Naive thymus-derived CD8-positive, alpha-beta T cell (primary cell): ENCODE measurements around the gene CFAP74. TPM values are rescaled to one million over a fixed set of nuclear protein-coding genes. Genes with fewer than 3 reads are reported as not detected.

Experiments used
- ATAC-seq, 2 donors: fragments of 150-1000 bp; cut with Tn5 transposase in 1 of 2; sonication (Bioruptor Pico), chemical (Tn5 transposase) in 1 of 2; 1 replicate in 1 of 2; 2 replicates in 1 of 2; pipeline ENCODE4 v1.10.0; 2021; ENCODE audit warnings: mild to moderate bottlenecking in 2 of 2, moderate library complexity in 2 of 2
- POLR2A ChIA-PET: fragments of 350-600 bp; sonication (Branson Sonifier 250); formaldehyde crosslinking; loops from one replicate; lab custom pipeline; 2021; ENCODE audit warnings: antibody characterized with exemption; lab: Charles Lee
- DNase-seq, 10 donors: peaks; one replicate each; pipeline versions ENCODE4 v3.0.0 to v3.0.0-alpha.2; 2020 to 2022
- H3K27ac Mint-ChIP-seq, 10 donors: one replicate each; pipeline ENCODE4 v1.8.0; 2020 to 2022; ENCODE audit warnings: mild to moderate bottlenecking in 10 of 10, mixed read lengths in 10 of 10, moderate library complexity in 4 of 10, inconsistent platforms in 1 of 10
- H3K27me3 Mint-ChIP-seq, 5 donors: one replicate each; pipeline ENCODE4 v1.8.0; 2021 to 2022; ENCODE audit warnings: mixed read lengths in 5 of 5
- H3K36me3 Mint-ChIP-seq, 3 donors: one replicate each; pipeline ENCODE4 v1.8.0; 2020 to 2022; ENCODE audit warnings: mixed read lengths in 3 of 3, mild to moderate bottlenecking in 2 of 3, inconsistent platforms in 1 of 3
- H3K4me1 Mint-ChIP-seq, 4 donors: one replicate each; pipeline ENCODE4 v1.8.0; 2021 to 2022; ENCODE audit warnings: mixed read lengths in 4 of 4
- H3K4me3 Mint-ChIP-seq, 10 donors: one replicate each; pipeline ENCODE4 v1.8.0; 2020 to 2022; ENCODE audit warnings: mild to moderate bottlenecking in 10 of 10, mixed read lengths in 10 of 10, moderate library complexity in 6 of 10, inconsistent platforms in 1 of 10
- H3K9me3 Mint-ChIP-seq, 9 donors: one replicate each; pipeline ENCODE4 v1.8.0; 2020 to 2022; ENCODE audit warnings: mixed read lengths in 9 of 9, mild to moderate bottlenecking in 3 of 9, inconsistent platforms in 1 of 9, moderate library complexity in 1 of 9
- polyA plus RNA-seq, 3 donors: library from polyadenylated mRNA; unstranded; fragments of 300-500 nt; fragmentation: Illumina TruSeq; gene quantifications; one replicate each; pipeline ENCODE4 v1.2.3, GENCODE V29; 2021
- total RNA-seq, 8 experiments: library from RNA in 2 of 8; stranded (reverse) in 2 of 8; gene quantifications; one replicate each; pipeline ENCODE4 v1.2.3 and lab custom pipeline; 2021 to 2026

The CFAP74 gene
- total and polyA plus RNA-seq, 5 experiments from 2014 or later, result not detected

GRCh38 chr1:1900883-1901640 lies 102.5 kb downstream of the CFAP74 start:
- POLR2A ChIA-PET, result interaction anchor here (2.2 kb wide), 1 partner anchor 10 kb away, joined by 11 read pairs; the partner anchor contains the start of gene GNB1
- ATAC-seq (no peak), DNase-seq (no peak)
- H3K36me3 Mint-ChIP-seq, result no peaks in the 10 kb centered on the region
- peak overlapping the region in 1 of 10 donors; percentile 30 for H3K4me3 Mint-ChIP-seq
- H3K27ac Mint-ChIP-seq, result peak overlapping the region in 1 of 10 donors; percentile 59
- peaks cover 5 to 18% (median 13%) of the 10 kb centered on the region in 4 donors for H3K4me1 Mint-ChIP-seq
- no peaks in the 10 kb centered on the region for H3K9me3 Mint-ChIP-seq
- H3K27me3 Mint-ChIP-seq, result peaks cover 0 to 3% (median 0%) of the 10 kb centered on the region in 5 donors

- no peak overlapping the region for H3K4me3 Mint-ChIP-seq
- ATAC-seq (no peak), DNase-seq (no peak)
- no peaks in the 10 kb centered on the region for H3K36me3 Mint-ChIP-seq
- H3K27me3 Mint-ChIP-seq, result peaks cover 0 to 3% (median 0%) of the 10 kb centered on the region in 5 donors
- POLR2A ChIA-PET, result interaction anchor here (0.7 to 3.1 kb wide), 2 partner anchors 9 to 111 kb away, joined by 3 to 19 read pairs; no protein-coding TSS in a partner anchor
- H3K4me1 Mint-ChIP-seq, result peaks cover 7 to 27% (median 21%) of the 10 kb centered on the region in 4 donors
- H3K9me3 Mint-ChIP-seq, result no peaks in the 10 kb centered on the region
- no peak overlapping the region for H3K27ac Mint-ChIP-seq
These were observed 103.6 kb downstream of the CFAP74 start for GRCh38 chr1:1899967-1900327.

DNA sequence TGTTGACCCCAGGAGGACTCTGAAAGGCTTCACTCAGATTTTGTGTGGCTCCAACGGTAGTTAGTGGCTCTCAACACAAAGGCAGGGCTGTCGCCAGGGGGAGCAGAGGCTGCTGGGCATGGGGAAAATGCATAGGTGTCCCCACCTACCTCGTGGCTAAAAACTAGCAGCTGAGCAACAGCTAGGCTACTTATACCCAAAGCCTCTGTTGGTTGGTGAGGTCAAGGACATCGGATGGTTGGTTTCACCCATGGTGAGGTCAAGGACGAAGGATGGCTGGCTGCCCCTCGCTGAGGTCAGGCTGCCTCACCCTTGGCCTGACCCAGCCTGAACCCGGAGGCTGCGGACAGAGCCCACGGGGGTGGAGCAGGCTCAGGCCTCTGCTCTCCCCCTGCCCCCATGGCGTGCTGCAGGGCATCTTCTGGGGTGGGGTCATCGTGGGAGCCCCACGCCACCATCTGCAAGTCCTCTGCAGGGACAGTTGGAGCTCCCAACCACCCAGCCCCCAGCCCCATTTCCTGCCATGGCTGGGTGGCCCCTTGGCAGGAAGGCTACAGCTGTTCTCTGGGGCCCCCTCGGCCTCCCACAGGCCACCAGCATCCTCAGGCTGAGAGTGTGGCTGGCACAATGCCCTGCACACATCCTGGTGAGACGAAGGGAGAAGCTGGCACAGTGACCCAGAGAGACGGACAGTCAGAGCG lies 104.2 kb downstream of the CFAP74 start:
- Mint-ChIP-seq H3K9me3 (no peaks in the 10 kb centered on the region), H3K4me3 (peak overlapping the region in 1 of 10 donors; percentile 56), H3K36me3 (no peaks in the 10 kb centered on the region), H3K27me3 (peaks cover 0 to 3% (median 0%) of the 10 kb centered on the region in 5 donors), H3K27ac (peak overlapping the region in 1 of 10 donors; percentile 29), H3K4me1 (peaks cover 12 to 32% (median 26%) of the 10 kb centered on the region in 4 donors)
- DNase-seq, result peak in 3 of 10 donors; percentile 24 to 56 (median 36)
- POLR2A ChIA-PET, result interaction anchor here (0.7 to 3.1 kb wide), 2 partner anchors 9 to 110 kb away, joined by 3 to 19 read pairs; no protein-coding TSS in a partner anchor
- ATAC-seq, result peak; percentile 64 to 68

DNA sequence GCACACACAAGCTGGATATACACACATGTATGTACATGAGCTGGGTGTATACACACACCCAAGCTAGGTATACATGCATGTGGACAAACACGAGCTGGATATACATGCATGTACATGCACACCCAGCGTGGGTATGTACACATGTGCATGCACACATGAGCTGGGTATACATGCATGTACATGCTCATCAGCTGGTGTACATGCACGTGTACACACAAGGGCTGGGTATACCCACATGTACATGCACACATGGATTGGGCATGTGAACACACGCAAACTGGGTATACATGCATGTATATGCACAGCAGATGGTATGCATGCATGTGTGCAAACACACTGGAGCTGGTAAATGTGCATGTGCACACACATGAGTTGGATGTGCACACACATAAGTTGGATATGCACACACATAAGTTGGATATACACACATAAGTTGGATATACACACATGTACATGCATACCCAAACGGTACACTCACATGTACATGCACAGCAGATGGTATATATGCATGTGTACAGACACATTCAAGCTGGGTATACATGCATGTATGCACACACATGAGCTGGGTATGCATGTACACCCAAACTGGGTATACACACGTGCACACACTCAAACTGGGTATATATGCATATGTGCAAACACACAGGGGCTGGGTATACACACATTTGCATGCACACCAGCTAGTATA lies 105.2 kb downstream of the CFAP74 start:
- no peak overlapping the region for H3K4me3 Mint-ChIP-seq

DNA sequence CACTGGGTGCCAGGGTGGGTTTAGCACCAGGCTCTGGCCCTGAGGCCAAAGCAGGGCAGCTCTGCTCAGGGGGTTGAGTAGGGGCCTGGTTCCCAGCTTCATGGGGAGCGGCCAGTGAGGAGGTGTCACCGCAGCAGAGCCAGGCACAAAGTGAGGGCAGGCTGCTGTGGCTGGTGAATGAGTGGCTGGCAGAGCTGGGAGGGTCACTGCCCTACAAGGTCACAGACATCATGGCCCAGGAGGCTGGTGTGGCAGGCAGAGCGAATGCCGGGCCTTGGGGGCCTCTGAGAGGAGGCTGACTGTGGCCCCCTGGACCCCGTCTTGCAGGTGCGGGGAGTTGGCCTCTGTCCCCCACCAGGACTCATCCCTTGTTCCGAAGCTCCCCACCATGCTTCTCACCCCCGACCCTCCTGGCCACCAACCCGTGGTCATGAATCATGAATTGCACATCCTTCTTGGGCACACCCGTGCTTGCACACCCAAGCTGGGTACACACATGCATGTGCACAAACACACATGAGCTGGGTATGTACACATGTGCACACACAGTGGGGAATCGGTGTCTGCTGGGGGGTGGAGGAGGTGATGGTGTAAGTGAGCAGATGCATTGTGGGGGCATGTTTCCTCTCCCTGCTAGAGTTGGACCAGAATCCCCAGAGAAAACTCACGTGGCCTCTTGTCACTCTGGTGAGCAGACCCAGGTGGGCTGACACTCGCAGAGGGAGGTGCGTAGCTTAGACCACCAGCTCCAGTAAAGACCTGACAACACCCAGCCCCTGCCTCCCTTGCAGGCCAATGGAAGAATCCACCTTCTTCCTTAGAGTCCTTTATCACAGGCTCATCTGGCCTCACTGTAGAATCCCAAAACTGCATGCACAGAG lies 107.9 kb downstream of the CFAP74 start:
- Mint-ChIP-seq H3K4me1 (peaks cover 23 to 53% (median 49%) of the 10 kb centered on the region in 4 donors), H3K9me3 (no peaks in the 10 kb centered on the region), H3K27ac (peak overlapping the region in 5 of 10 donors; percentile 1 to 96 (median 70)), H3K36me3 (peaks cover 0 to 3% (median 0%) of the 10 kb centered on the region in 3 donors), H3K4me3 (peak overlapping the region in 5 of 10 donors; percentile 22 to 69 (median 51)), H3K27me3 (no peaks in the 10 kb centered on the region)
- DNase-seq (no peak), ATAC-seq (no peak)
- POLR2A ChIA-PET, result interaction anchor here (2.9 to 3.6 kb wide), 2 partner anchors 10 to 13 kb away, joined by 18 to 19 read pairs; no protein-coding TSS in a partner anchor

More for the DNA sequence above, 105.2 kb downstream of the CFAP74 start:
- H3K27me3 Mint-ChIP-seq, result peaks cover 0 to 3% (median 0%) of the 10 kb centered on the region in 5 donors
- H3K9me3 Mint-ChIP-seq, result no peaks in the 10 kb centered on the region
- ATAC-seq (no peak), DNase-seq (no peak)
- H3K4me1 Mint-ChIP-seq, result peaks cover 14 to 39% (median 35%) of the 10 kb centered on the region in 4 donors
- POLR2A ChIA-PET, result interaction anchor here (0.5 to 3.1 kb wide), 2 partner anchors 10 to 422 kb away, joined by 3 to 19 read pairs; no protein-coding TSS in a partner anchor
- H3K36me3 Mint-ChIP-seq, result no peaks in the 10 kb centered on the region
- H3K27ac Mint-ChIP-seq, result peak overlapping the region in 1 of 10 donors; percentile 8

DNA sequence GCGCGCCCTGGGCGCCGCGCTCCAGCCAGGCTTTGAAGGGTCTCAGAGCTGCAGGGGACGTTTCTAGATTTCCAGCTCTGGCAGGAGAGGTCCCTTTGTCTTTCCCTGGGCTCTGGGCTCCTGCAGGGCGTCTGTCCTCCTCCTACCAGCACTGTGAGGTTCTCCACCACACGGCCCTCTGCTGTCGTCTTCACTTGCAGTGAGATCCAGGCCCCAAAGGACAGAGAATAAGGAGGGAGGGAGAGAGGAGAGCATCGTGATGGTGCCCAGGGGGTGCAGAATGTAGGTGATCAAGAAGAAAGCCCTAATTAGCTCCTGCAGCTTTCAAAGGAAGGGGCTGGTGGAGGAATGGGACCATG lies 108.5 kb downstream of the CFAP74 start:
- ATAC-seq (no peak), DNase-seq (no peak)
- Mint-ChIP-seq H3K27ac (peak overlapping the region; percentile 36 to 96 (median 86)), H3K4me3 (peak overlapping the region; percentile 29 to 74 (median 64)), H3K9me3 (no peaks in the 10 kb centered on the region), H3K4me1 (peaks cover 23 to 53% (median 49%) of the 10 kb centered on the region in 4 donors), H3K27me3 (no peaks in the 10 kb centered on the region), H3K36me3 (peaks cover 0 to 3% (median 0%) of the 10 kb centered on the region in 3 donors)
- POLR2A ChIA-PET, result interaction anchor here (2.9 to 3.6 kb wide), 2 partner anchors 11 to 13 kb away, joined by 18 to 19 read pairs; no protein-coding TSS in a partner anchor

DNA sequence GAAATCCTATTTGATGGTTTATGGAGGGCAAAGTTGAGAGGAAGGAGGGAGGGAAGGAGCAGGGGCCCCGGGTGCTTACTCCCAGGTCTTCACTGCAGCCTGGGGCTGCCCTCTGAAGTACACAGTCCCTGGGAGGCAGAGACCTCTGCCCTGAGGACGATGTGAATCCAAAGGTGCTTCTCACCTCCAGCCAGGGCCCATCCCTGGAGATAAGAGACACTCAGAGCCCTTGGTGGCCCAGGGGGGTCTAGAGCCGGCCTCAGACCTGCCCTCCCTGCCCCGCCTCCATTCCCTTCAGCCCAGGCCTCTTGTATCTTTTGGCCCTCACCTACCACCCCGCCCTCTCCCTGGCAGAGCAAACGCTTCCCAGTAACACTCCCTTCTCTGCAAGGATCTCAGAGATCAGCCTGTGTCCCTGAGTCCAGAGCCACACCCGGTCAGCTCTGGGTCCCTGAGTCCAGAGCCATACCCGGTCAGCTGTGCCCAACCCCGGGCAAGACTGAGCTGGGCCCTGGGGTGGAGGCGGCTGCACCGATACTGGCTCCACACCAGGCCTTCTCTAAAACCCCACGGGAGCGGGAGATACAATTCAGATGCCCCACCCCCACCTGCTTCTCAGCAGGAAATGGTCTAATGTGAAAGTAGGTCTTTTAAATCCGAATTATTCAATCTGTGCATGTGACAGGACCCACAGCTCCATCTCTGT lies 109.1 kb downstream of the CFAP74 start:
- DNase-seq (peak in 1 of 10 donors; percentile 25), ATAC-seq (no peak)

GRCh38 chr1:1893997-1894353 lies 109.6 kb downstream of the CFAP74 start:
- ATAC-seq, result no peak
- POLR2A ChIA-PET, result interaction anchor here (2.9 to 3.6 kb wide), 2 partner anchors 12 to 14 kb away, joined by 18 to 19 read pairs; no protein-coding TSS in a partner anchor
- H3K27ac Mint-ChIP-seq, result peak overlapping the region in 7 of 10 donors; percentile 59 to 88 (median 83)

More for the DNA sequence above, 109.1 kb downstream of the CFAP74 start:
- peak overlapping the region; percentile 29 to 74 (median 64) for H3K4me3 Mint-ChIP-seq
- POLR2A ChIA-PET, result interaction anchor here (2.9 to 3.6 kb wide), 2 partner anchors 11 to 14 kb away, joined by 18 to 19 read pairs; no protein-coding TSS in a partner anchor
- H3K27me3 Mint-ChIP-seq, result no peaks in the 10 kb centered on the region
- H3K36me3 Mint-ChIP-seq, result peaks cover 0 to 3% (median 0%) of the 10 kb centered on the region in 3 donors
- H3K27ac Mint-ChIP-seq, result peak overlapping the region; percentile 58 to 96 (median 86)
- peaks cover 22 to 51% (median 46%) of the 10 kb centered on the region in 4 donors for H3K4me1 Mint-ChIP-seq
- no peaks in the 10 kb centered on the region for H3K9me3 Mint-ChIP-seq

DNA sequence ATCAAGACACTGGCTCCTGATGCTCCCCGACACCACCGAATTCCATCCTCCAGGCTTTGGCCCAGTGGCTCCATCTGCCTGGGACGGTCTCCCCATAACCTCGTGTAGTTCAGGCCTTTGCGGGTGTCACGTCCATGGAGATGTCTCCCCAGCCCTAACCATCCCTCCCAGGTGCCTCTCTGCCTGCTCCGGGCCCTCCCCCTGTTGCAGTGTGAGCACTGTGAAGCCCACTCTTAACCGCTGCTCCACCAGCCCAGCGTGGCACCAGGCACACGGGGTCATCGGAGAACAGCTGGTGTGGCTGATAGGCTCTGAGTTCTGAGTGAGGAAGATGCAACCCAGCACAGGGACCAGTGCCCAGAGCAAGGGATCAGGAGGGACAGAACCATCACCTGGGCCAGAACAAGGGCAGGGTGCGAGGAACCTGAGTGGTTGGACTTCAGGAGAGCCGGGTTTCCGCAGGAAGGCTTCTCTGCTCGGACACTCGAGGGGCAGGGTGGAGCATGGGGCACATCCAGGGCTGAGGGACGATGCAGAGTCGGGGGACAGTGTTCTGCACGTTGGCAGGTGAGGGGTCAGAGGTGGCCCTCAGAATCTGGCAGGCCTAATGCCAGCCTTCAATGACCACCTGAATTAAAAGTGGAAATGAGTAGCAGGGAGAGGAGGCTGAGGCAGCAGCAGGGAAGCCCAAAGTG lies 110.1 kb downstream of the CFAP74 start:
- no peak for ATAC-seq
- Mint-ChIP-seq H3K9me3 (no peaks in the 10 kb centered on the region), H3K4me3 (peak overlapping the region; percentile 30 to 92 (median 59)), H3K27me3 (no peaks in the 10 kb centered on the region), H3K27ac (peak overlapping the region in 9 of 10 donors; percentile 52 to 97 (median 83)), H3K36me3 (peaks cover 0 to 3% (median 0%) of the 10 kb centered on the region in 3 donors), H3K4me1 (peaks cover 25 to 54% (median 51%) of the 10 kb centered on the region in 4 donors)
- POLR2A ChIA-PET, result interaction anchor here (3.6 kb wide), 1 partner anchor 15 kb away, joined by 19 read pairs; no protein-coding TSS in a partner anchor
- no peak for DNase-seq

More at GRCh38 chr1:1893997-1894353, 109.6 kb downstream of the CFAP74 start:
- Mint-ChIP-seq H3K4me3 (peak overlapping the region in 5 of 10 donors; percentile 22 to 92 (median 55)), H3K27me3 (no peaks in the 10 kb centered on the region), H3K36me3 (peaks cover 0 to 3% (median 0%) of the 10 kb centered on the region in 3 donors), H3K9me3 (no peaks in the 10 kb centered on the region), H3K4me1 (peaks cover 20 to 52% (median 46%) of the 10 kb centered on the region in 4 donors)
- DNase-seq, result no peak

DNA sequence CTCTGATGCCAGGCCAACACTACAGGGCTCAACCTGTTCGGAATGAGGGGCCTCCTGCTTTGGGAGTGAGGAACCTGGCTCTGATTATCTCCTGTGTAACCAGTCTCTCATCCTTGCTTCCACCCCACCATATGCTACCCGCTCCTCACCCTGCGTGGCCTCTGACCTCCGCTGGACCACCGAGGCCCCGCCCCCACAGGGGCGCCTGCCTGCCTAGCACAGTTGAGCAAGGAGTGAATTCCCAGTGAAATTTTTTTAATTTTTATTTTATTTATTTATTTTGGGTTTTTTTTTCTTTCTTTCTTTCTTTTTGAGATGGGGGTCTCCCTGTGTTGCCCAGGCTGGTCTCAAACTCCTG lies 110.8 kb downstream of the CFAP74 start:
- Mint-ChIP-seq H3K27me3 (no peaks in the 10 kb centered on the region), H3K4me1 (peaks cover 28 to 58% (median 56%) of the 10 kb centered on the region in 4 donors), H3K36me3 (peaks cover 0 to 5% (median 0%) of the 10 kb centered on the region in 3 donors), H3K27ac (peak overlapping the region; percentile 89 to 99 (median 96)), H3K4me3 (peak overlapping the region; percentile 80 to 96 (median 93)), H3K9me3 (no peaks in the 10 kb centered on the region)
- DNase-seq, result no peak
- no peak for ATAC-seq
- POLR2A ChIA-PET, result interaction anchor here (0.7 to 2.3 kb wide), 4 partner anchors 13 to 262 kb away, joined by 3 to 25 read pairs (median 8); no protein-coding TSS in a partner anchor
